ENCODE measurements around the gene AIRE.

- TF ChIP-seq, protein P1, sequence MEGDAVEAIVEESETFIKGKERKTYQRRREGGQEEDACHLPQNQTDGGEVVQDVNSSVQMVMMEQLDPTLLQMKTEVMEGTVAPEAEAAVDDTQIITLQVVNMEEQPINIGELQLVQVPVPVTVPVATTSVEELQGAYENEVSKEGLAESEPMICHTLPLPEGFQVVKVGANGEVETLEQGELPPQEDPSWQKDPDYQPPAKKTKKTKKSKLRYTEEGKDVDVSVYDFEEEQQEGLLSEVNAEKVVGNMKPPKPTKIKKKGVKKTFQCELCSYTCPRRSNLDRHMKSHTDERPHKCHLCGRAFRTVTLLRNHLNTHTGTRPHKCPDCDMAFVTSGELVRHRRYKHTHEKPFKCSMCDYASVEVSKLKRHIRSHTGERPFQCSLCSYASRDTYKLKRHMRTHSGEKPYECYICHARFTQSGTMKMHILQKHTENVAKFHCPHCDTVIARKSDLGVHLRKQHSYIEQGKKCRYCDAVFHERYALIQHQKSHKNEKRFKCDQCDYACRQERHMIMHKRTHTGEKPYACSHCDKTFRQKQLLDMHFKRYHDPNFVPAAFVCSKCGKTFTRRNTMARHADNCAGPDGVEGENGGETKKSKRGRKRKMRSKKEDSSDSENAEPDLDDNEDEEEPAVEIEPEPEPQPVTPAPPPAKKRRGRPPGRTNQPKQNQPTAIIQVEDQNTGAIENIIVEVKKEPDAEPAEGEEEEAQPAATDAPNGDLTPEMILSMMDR (conservative IDR thresholded peaks at IDR 0.05; ENCODE audit: low read depth, low read length): no peak
- TF ChIP-seq EZH2 (IDR thresholded peaks at IDR 0.05; ENCODE audit: borderline replicate concordance, low read depth, low read length, poor library complexity, severe bottlenecking): no peak
Observed at GRCh38 chr21:44347911-44348451, 62.3 kb downstream of the AIRE start.

Data from A673 (cell line).